GM15510 (cell line): Measurements from ENCODE around the gene TYW5.

Experiments used
- POLR2A ChIP-seq: IDR thresholded peaks from 3 replicates; pipeline ENCODE4 v1.6.1; 2011; ENCODE audit warnings: borderline replicate concordance; ENCODE audit not compliant: insufficient read length; ENCODE audit errors: extremely low read depth

TYW5 gene

GRCh38 chr2:199979832-199980628, 24.7 kb upstream of the TYW5 start:
- TF ChIP-seq POLR2A = no peak

DNA sequence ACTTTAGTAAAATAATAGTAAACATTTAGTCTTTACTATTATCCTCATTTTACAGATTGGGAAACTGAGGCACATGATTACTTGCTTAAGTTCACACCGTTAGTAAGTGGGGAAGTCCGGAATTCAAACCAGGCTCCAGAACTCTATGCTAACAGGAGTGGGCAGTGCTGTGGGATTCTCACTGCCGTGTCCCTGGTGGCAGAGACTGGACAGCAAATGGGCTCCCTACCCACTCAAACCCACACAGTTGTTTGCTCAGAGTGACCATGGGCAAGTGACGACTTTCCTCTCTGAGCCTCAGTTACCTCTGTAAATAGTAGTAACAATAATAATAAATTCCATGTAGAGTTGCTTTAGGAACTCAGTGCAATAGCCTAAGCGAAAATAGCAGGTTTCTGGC, 24.1 kb upstream of the TYW5 start:
- no peak for TF ChIP-seq POLR2A

GRCh38 chr2:199977984-199978415, 22.7 kb upstream of the TYW5 start:
- no peak for TF ChIP-seq POLR2A

DNA sequence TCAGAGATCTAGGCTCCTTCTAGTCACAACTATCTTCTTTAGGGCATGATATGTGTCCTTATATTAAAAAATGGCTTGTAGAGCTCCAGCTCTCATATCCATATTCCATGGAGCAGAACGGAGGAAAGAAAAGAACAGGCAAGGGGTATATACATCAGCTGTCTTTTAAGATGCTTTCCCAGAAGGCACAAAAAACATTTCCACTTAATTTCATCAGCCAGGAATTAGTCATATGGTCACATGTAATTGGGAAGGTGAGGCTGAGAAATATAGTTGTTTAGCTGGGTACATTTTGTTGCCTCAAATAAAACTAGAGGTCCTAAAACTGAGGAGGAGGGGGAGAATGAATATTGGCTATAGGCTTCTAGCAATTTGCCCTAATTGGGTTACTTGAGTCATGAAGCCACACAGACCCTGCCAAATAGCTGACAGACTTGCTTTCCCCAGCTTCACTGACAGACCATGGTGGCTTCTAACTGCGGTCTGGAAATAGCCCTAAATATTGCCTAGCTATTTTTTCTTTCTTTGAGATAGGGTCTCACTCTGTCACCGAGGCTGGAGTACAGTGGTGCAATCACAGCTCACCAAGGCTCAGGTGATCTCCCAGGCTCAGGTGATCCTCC, 20.1 kb upstream of the TYW5 start:
- TF ChIP-seq POLR2A = no peak

DNA sequence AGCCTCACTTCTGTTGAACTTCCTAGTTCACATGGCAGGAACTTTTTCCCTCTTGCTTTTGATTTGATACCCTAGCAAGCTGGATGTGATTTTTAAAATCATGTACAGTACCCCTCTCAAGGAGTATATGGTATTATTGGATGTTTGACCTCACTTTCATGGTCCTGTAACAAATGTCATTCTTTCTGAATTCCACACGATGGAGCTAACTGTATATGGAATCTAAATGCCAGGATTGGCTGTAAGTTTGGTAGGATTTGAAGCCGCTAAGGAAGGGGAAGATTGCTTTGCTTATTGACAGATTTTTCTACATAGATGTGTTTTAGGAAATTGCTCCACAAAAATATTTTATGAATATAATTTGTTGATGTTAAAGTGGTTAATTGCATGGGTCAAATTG, 18.4 kb upstream of the TYW5 start:
- no peak for TF ChIP-seq POLR2A

- no peak for TF ChIP-seq POLR2A
Measured at GRCh38 chr2:199972088-199972626, 16.9 kb upstream of the TYW5 start.

DNA sequence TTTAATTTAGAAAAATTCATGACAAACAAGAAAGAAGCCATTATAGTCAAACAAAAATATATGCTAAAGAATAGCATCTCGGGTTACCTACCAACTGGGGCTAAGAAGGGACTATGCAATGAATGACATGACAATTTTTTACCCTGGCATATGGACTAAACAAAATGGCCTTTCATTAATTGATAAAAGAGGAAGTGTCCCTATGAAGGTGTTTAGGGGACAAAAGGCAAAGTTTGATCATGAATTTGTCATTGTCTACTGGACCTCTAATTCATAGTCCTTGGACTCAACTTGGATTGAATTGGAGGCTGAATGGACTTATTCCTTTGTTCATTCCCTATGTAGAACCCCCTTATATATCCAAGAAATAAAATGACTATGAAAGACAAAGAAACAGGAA, 12.8 kb upstream of the TYW5 start:
- TF ChIP-seq POLR2A = no peak

DNA sequence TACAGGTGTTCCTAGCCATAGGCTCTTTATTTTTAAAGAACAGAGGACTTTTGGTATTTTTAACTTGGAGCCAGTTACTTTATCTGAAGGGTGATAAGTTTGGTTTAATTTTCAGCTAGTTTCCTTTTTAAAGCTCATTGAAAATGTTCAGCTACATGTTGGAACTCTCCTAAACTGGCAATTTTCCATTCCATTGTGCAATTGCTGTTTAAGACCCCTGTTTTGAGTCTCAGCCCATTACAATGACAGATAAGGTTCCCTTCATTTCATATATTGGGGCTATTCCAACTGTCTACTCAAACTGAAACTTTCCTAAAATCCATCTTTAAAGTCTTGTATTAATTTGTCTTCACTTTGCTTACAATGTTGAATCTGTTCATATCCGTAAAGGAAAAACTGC, 11.7 kb upstream of the TYW5 start:
- no peak for TF ChIP-seq POLR2A

GRCh38 chr2:199966405-199966804, 11.1 kb upstream of the TYW5 start:
- TF ChIP-seq POLR2A = no peak

GRCh38 chr2:199962203-199962602, 6.9 kb upstream of the TYW5 start:
- TF ChIP-seq POLR2A = no peak

GRCh38 chr2:199958014-199958413, 2.7 kb upstream of the TYW5 start:
- no peak for TF ChIP-seq POLR2A

DNA sequence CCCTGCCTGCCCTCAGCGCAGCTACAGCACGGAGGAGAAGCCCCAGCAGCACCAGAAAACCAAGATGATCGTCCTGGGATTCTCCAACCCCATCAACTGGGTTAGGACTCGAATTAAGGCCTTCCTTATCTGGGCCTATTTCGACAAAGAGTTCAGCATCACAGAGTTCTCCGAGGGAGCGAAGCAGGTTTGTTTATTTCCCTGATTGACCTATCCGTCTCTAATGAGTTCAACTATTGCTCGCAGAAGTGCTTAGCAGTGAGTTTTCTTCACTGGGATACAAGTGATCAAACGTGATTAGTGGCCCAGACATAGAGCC, 730 bp upstream of the TYW5 start:
- TF ChIP-seq POLR2A = no peak

GRCh38 chr2:199955007-199955338, 318 bp downstream of the TYW5 start:
- no peak for TF ChIP-seq POLR2A

- no peak for TF ChIP-seq POLR2A
Measured at GRCh38 chr2:199951023-199951422, 4.3 kb downstream of the TYW5 start.

GRCh38 chr2:199950396-199950795, 4.9 kb downstream of the TYW5 start:
- no peak for TF ChIP-seq POLR2A

- no peak for TF ChIP-seq POLR2A
Measured at GRCh38 chr2:199946836-199947235, 8.5 kb downstream of the TYW5 start.
